ENCODE results near the gene GPR33. TPM values are rescaled to one million over a fixed set of nuclear protein-coding genes. Genes with fewer than 3 reads are reported as not detected.

Gene GPR33
- not detected in 2 replicates for total RNA-seq

GRCh38 chr14:31487886-31488285, at the start of gene GPR33:
Gene GPR33 (minus strand): TSS chr14:31488039. CDS start chr14:31483965, 4,074 bp downstream.

GRCh38 chr14:31456841-31457664, 30.8 kb downstream of the GPR33 start, which contains the start of gene DTD2:
Gene DTD2 (minus strand): TSS chr14:31457506. CDS start chr14:31457393, 113 bp downstream.

Other genes starting within 250 kb of the GPR33 start
- gene HEATR5A, start 67.5 kb downstream of the GPR33 start, total RNA-seq: 46.1 and 65.2 TPM in 2 replicates
- 43.0 and 48.9 TPM in 2 replicates for gene DTD2, start 30.5 kb downstream of the GPR33 start, total RNA-seq
- gene NUBPL, start 73.4 kb upstream of the GPR33 start, total RNA-seq: 13.5 and 14.9 TPM in 2 replicates

Measured in uterine smooth muscle cell (primary cell).